Right ventricle myocardium inferior (tissue), 1 donor: ENCODE results near the gene FHOD1. TPM values are rescaled to one million over a fixed set of nuclear protein-coding genes. Genes with fewer than 3 reads are reported as not detected.

Source experiments
- ATAC-seq: fragments of 200-7000 bp; cut with Tn5 transposase; one replicate; pipeline ENCODE4 v1.9.1; 2020; ENCODE audit warnings: mild to moderate bottlenecking, moderate library complexity
- DNase-seq: peaks from one replicate; pipeline ENCODE4 v3.0.0; 2021; ENCODE audit errors: missing footprints
- intact Hi-C: fragments of 100-400 bp; cut with DNase I; formaldehyde crosslinking; loops from one replicate; pipeline ENCODE4 v1.11.0; 2022
- total RNA-seq: library from RNA; stranded (reverse); fragmentation: NEBNext Ultra II Directional; extraction: Animal tissue kit (Norgen Biotek cat#: 25700); gene quantifications from one replicate; pipeline ENCODE4 v1.2.1, GENCODE V29; 2021
- donor health status: DM: no; HTN: yes; CAD: no; lungs with severe emphysema.

Gene FHOD1
- total RNA-seq, 1 donor from 2014 or later = 15.3 TPM

DNA sequence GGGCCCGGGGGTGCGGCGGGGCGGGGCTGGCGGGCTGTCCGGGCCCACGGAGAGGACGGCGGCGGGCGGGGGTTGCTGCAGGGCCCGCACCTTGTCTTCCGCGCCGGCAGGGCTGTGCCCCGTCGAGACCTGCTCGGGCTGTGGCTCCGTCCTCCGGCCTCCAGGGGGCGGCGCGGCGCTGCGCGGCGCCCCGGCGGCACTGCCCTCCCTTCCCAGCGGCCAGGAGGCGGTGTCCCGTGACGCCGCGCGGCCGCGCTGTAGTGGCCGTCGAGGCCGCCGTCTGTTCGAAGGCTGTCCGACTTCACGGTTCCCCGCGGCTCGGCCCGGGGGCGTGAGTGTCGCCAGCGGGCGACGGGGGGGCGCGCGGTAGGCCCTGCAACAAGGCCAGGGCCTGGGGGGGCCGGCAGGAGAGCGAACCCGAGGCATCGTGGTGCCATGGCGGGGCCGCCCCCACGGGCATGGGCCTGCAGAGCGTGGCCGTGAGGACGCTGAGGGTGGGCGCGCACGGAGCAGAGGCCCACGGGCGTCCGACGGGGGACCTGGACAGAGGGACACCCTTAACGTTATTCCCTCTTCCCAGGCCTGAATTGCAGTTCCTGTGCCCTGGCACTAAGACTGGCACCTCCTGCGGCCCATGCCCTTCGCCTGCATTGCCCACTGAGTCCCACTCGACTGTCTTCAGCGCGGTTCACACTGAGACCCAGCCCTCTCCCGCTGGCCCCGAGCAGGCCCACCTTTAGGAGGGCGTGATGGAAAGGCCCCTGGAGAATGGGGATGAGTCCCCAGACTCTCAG, 32.2 kb upstream of the FHOD1 start, which contains the start of gene PLEKHG4:
Gene PLEKHG4 (plus strand): TSS at position 237 of the 794 bp plus-strand sequence. CDS start 513 bp downstream, at position 750.
- peak; percentile 90 for DNase-seq
- intact Hi-C loops = loop anchor here (10.0 kb wide), 1 partner anchor 305 kb away; no protein-coding TSS in a partner anchor
- ATAC-seq = peak; percentile 90

DNA sequence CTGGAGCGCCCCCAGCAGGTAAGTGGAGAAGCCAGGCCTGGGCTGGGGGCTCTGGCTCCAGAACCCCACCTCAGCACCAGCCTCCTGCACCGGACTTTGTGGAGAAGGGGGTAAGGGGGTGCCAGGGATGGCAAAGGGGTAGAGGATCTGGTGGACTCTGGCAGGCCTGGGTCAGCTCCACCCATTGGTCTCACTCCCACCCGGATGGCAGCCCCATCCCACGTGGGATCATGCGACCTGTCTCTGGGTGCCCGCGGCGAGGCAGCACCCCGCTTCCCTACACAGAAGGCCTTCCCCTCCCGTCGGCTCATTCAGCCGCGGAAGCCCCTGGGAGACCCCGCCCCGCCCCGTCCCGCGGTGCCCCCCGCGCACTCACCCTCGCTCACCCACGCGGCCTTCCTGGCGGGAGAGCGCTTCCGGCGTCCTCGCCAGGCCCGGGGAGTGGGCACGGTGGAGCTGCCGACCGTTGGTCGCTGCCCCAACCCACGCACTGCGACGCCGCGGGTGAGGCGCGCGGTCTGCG, 31.6 kb upstream of the FHOD1 start:
- intact Hi-C loops = no loop called here
- no peak for DNase-seq

DNA sequence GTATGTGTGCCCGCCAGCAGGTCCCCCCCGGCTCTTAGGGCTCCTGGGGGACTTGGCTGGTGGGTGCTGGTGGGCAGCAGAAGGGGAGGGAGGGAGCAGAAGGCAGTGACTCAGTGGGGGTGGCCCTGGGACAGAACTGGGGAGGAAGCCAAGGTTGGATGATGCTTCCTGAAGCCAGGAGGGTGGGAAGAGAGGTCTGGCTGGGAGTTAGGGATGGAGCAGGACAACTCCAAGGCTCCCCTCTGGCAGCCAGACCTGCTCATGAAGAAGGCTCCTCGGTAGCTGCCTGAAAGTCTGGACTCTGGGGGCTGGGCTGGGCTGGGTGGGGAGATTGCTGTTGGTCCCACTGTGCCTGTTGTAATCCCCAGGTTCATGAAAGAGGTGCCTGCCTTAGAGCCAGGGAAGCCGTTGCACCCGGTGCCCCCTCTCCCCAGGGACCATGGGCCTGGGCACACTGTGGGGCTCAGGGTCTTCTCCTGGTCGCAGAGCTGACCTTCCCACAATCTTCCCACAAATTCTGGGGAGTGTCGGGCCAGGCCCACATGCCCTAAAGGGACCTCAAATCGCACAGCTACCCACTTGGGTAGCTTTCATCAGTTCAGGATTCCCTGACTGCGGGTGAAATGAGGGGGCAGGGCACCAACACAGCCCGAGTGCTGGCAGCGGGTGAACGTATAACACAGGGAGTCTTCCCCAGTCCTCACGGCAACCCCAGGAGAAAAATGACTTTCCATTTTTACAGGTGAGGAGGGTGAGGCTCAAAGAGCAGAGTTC, 30.9 kb upstream of the FHOD1 start:
- intact Hi-C loops = no loop called here
- no peak for DNase-seq
- no peak for ATAC-seq

More for the DNA sequence above, 31.6 kb upstream of the FHOD1 start:
- peak; percentile 3 for ATAC-seq

DNA sequence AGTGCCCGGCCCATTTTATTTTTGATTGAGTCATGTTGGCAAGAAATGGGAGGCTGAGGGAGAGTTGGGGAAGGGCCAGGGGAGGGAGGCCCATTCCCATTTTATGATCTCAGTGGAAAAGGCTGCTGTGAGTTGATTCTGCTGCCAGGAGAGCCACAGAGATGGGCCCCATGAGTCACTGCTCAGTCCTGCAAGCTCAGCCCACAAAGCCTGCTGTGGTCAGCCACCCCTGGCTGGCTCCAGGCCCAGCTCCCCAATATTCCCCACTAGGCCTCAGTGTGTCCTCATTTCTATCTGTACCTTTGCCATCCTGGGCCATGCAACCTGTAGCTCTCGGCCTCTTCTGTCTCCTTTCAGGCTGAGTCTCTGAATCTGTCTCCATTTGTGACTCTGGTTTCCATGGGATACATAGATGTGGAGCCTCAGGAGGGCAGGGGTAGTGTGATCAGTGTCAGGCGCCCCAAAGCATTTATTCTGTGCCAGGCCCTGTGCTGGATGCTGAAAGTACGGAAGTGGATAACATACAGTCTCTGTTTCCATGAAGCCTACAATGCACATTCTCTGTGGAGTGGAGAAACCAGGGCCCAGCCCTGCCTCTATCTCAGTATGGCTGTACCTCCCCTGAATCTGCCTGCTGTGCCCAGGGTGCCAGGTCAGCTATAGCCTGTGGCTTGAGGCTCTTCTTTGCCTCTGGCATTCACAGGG, 30.2 kb upstream of the FHOD1 start:
- intact Hi-C loops = no loop called here
- no peak for ATAC-seq
- DNase-seq = no peak

DNA sequence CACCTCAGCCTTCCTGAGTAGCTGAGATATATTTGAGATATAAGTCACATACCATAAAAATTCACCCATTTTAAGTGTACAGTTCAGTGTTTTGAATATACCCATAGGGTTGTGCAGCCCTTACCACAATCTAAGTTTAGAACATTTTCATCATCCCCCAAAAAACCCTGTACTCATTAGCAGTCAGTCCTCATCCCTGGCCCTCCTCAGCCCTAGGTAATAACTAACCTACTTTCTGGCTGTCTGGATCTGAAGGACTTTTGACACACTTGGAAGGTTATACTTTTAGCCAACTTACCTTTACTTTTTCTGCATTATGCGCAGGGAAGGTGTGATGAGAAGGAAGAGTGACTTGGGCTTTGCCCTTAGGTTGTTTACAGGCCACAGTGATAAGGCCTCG, 28.0 kb upstream of the FHOD1 start:
- ATAC-seq = no peak
- intact Hi-C loops = no loop called here
- no peak for DNase-seq

DNA sequence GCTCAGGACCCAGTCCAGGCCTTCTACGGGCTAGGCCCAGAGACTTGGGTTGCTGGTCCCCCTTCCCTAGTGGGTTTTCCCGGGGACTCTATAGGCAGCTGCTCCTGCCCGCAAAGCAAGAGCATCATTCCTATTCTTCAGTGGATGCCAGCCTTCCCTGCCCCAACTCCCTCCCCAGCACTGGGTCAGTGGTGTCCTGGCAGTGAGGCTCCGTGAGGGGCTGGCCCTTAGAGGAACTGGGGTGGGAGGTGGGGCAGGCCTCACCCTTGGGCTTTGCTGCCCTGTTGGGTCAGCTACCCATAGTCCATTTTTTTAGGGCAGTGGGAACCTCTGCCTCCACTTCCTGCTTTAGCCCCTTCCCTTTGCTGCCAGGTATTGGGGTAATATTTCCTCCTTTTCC, 24.2 kb upstream of the FHOD1 start:
- ATAC-seq (no peak), DNase-seq (no peak)
- intact Hi-C loops = no loop called here

DNA sequence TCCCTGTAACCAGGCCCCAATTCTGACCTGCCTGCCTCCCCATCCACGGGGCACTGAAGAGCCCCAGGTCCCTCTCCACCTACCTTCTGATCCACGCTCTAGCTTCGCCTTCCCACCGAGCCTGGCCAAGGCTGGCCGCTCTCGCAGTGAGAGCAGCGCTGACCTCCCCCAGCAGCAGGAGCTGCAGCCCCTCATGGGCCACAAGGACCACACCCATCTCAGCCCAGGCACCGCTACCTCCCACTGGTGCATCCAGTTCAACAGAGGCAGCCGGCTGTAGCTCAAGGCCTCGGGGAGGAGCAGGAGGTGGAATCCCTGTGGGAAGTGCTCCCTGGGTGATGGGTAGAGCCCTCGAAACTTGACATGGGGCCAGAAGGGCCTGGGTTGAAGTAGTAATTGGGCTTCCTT, 23.7 kb upstream of the FHOD1 start:
- ATAC-seq (no peak), DNase-seq (no peak)
- intact Hi-C loops = no loop called here

DNA sequence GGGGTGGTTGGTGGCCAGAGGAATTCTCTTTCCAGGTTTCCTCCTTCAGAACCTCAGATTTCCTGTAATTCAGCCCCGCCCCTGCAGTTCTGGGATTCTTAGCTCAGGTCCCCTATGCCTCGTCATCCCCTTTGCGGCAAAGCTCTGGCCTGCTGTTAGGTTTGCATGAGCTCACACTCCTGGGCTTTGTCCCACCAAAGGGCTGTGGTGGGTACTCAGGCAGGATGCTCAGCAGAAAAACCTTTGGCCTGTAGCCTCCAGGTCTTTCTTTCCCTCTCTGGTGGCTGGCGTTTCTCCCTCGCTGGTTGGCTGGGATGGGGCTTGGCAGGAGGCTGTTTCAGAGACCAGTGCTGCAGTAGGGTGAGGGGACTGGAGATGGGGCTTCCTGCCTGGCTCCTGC, 22.5 kb upstream of the FHOD1 start:
- peak; percentile 51 for DNase-seq
- no peak for ATAC-seq
- intact Hi-C loops = no loop called here

DNA sequence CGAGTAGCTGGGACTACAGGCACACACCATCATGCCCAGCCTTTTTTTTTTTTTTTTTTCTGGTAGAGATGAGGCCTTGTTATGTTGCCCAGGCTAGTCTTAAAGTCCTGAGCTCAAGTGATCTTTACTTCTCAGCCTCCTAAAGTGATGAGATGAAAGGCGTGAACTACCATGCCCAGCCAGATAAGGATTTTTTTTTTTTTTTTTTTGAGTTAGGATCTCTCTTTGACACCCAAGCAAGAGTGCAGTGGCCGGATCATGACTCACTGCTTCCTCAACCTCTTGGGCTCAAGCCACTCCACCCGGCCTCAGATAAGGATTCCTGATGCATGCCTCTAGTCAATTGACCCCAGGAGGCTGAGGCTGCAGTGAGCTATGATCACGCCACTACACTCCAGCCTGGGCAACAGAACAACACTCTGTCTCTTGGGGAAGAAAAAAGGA, 20.9 kb upstream of the FHOD1 start:
- intact Hi-C loops = no loop called here
- ATAC-seq (peak; percentile 75), DNase-seq (peak; percentile 71)

DNA sequence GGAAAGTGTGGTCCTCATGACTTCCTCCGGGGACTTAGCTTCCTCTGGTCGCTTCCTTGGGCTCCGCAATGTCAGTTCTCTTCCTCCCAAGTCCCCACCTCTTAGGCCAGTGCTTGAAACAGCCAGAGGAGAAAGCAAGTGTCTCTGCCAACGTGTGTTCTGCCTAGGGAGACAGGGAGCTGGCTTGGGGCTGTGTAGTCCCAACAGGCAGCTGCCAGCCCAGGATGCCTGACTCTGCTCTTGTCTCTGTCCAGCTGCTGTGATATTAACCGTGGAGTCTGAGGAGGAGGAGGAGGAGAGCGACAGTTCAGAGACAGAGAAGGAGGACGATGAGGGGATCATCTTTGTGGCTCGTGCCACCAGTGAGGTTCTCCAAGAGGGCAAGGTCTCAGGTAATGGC, 18.6 kb upstream of the FHOD1 start:
- DNase-seq (no peak), ATAC-seq (no peak)
- intact Hi-C loops = no loop called here

DNA sequence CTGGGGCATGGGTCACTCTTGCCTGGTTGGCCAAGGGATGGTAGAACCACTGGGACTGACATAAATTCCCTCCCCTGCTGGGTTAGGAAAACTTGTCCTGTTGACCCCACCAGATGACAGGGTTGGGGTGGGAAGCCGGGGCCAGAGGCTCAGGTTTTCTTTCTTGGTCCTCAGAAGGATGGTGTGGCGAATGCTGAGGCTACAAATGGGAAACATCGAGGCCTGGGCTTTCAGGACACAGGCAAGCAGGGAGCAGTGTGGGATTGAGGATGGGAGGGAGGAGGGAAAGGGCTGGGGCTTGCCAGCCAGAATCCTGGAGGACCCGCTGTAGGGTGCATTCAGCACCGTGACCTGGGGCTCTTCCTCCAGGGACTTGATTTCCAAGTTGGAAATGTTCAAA, 17.6 kb upstream of the FHOD1 start:
- intact Hi-C loops = loop anchor here (5.0 kb wide), 1 partner anchor 132 kb away; no protein-coding TSS in a partner anchor
- DNase-seq (no peak), ATAC-seq (no peak)

DNA sequence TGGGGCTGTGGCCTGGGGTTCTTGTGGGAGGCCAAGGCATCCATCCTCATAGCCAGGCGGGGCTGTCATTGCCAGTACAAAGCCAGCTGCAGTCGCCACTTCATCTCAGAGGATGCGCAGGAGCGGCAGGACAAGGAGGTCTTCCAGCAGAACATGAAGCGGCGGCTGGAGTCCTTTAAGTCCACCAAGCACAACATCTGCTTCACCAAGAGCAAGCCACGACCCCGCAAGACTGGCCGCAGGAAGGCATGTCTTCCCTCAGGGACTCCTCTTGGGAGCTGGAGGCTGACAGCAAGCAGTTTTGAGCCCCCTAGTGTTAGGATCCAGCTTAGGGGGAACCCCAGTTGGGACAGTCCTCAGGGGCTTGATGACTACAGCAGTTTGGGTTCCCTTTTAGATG, 17.0 kb upstream of the FHOD1 start:
- intact Hi-C loops = loop anchor here (5.0 kb wide), 1 partner anchor 133 kb away; no protein-coding TSS in a partner anchor
- no peak for ATAC-seq
- DNase-seq = no peak

DNA sequence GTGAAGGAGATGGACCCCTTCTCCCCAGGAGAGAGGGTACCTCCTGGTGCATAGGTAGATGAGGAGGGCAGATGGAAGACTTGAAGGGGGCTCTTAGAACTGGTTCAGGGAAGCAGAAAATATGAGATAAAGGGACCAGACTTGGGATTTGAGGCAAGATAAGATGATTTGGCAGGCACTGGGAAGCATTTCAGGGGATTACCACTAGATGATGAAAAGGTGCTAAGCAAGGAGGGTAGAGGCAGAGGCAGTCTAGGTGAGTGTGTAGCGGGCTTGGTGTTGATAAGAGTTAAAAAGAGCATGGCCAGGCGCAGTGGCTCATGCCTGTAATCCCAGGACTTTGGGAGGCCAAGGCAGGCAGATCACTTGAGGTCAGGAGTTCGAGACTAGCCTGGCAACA, 15.9 kb upstream of the FHOD1 start:
- no peak for DNase-seq
- ATAC-seq = no peak
- intact Hi-C loops = loop anchor here (5.0 kb wide), 1 partner anchor 134 kb away; no protein-coding TSS in a partner anchor

DNA sequence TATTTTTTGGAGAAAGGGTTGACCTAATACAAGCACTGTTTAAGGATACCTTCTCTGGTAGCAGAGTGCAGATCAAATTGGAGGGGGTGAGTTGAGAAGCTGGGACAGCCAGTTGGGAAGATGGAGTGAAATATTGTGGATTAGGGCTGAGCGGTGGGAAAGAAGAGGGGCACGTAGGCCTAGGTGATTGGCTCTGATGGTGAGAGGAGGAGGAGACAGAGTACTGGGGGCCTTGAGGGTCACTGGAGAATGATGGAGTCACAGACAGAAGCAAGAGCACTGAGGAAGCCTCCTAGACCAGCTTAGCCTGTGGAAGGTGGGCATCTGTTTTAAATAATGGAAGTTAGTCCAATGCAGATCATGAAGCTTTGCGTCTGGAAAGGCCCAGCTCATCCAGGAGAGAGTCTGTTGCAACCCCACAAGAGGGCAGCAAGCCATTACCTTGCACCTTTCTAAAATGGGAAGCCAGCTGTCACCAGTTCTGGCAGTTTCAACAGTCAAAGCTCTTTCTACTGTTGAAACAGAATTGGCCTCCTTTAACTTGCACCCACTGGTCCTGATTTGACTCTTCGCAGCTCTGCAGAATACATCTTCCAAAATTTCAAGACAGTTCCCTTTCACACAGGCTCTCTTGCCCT, 13.3 kb upstream of the FHOD1 start:
- DNase-seq (no peak), ATAC-seq (peak; percentile 62)
- intact Hi-C loops = loop anchor here (1.0 to 5.0 kb wide), 2 partner anchors 137 to 156 kb away; partner anchors contain the start of gene ZDHHC1

DNA sequence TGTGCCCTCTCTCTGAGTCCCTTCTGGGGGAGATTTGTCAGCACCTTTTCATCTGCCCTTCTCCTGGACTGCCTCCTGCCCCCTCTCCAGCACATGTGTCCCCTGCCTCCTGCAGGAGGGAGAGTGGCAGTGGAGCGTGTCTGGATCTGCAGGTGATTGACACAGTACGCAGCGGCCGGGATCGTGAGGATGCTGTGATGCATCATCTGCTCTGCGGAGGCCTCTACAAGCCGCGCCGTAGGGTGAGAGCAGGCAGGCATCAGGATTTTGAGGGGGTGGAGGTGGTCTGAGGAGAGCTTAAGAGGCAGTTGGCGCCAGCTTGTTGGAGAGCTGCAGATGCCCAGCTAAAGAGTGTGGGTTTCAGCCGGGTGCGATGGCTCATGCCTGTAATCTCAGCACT, 12.4 kb upstream of the FHOD1 start:
- intact Hi-C loops = loop anchor here (5.0 kb wide), 1 partner anchor 138 kb away; no protein-coding TSS in a partner anchor
- DNase-seq = no peak

DNA sequence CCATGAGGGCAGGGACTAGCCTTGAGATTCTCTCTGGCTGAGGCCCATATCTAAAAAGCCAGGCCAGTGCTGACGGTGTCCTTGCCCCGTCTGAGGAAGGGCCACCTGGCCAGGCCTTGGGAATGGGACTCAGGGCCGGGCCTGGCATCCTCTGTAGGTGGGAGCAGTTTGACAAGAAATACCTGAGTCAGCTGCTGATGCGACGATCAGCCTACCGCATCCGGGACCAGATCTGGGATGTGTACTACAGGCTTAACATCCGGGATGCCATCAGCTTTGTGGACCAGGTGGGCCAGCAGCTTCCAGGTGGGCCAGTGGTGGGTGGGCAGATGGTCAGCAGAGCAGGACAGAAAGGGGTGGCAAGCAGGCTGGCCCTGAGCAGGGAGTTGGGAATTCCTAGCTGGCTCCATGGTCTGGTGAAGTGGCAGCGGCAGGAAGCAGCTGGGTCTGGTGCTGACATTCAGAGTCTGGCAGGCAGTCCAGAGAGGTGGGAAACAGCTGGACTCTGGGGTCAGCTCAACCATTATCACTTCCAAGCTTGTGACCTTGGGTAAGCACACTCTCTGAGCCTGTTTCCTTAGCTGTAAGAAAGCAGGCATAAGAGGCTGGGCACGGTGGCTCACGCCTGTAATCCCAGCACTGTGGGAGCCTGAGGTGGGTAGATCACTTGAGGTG, 11.0 kb upstream of the FHOD1 start:
- DNase-seq (no peak), ATAC-seq (no peak)
- intact Hi-C loops = no loop called here

More for the DNA sequence above, 12.4 kb upstream of the FHOD1 start:
- ATAC-seq = no peak

DNA sequence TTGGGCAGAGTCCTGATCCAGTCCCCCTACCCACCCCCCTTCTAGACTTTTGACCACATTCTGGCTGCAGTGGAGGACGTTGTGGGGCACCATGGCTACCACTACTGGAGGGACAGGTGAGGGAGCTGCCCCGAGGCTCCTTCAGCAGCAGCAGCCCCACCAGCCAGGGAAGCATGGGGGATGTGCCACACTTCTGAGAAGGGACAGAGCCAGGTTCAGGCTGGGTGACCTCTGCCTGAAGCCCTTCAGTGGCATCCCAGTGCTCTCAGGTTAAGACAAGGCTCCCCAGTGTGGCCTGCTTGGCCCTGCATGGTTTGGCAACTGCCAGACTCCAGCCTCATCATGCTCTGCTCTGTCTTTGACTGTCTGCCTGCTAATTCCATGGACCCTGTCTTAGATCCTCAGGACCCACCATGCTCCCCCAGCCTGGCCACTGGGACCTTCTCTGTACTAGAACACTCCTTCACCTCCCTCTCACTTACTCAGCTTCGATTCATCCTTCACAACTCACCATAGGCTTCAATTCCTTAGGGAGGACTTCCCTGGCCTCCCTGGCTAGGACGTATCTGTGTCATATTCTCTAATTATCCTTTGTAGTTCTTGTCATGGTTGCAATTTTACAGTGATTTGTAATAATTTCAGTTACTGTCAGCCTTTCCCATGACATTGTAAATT, 10.3 kb upstream of the FHOD1 start:
- no peak for DNase-seq

More for the DNA sequence above, 10.3 kb upstream of the FHOD1 start:
- intact Hi-C loops = no loop called here
- ATAC-seq = no peak
